Effector CD4-positive, alpha-beta T cell (primary cell): ENCODE results near the gene KLC3.
"Not testable (repeated sequence)": the region's sequence is repeated elsewhere in the genome, so short reads cannot be mapped to it uniquely, and the experiment has no call there.

ENCODE experiments used
- DNase-seq: peaks from one replicate; pipeline ENCODE4 v3.0.0-alpha.2; 2020

Gene KLC3

DNA sequence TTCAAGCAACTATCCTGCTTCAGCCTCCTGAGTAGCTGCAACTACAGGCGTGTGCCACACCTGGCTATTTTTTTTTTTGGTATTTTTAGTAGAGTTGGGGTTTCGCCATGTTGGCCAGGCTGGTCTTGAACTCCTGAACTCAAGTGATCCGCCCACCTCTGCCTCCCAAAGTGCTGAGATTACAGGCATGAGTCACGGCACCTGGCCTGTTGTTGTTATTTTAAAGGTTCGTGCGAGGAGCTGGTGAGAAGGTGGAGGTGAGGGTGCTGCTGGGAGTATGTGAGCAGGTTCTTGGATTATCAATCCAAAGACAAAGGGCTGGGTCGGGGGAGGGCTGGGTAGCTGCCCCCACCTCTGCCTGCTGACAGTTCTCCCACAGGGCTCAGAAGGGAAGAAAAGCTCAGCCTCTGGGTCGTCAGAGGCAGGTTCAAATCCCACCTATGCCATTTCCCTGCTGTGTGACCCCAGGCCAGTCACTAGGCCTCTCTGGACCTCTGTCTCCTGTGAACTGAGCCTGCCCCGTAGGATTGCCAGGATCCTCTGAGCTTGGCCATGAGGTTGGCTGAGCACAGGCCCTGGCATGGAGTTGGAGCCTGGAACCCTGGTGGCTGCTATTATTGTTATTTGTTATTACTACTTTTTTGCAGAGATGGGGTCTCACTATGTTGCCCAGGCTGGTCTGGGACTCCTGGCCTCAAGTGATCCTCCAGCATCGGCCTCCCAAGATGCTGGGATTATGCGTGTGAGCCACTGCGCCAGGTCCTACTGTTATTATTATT lies 19.4 kb upstream of the KLC3 start:
- no peak for DNase-seq

DNA sequence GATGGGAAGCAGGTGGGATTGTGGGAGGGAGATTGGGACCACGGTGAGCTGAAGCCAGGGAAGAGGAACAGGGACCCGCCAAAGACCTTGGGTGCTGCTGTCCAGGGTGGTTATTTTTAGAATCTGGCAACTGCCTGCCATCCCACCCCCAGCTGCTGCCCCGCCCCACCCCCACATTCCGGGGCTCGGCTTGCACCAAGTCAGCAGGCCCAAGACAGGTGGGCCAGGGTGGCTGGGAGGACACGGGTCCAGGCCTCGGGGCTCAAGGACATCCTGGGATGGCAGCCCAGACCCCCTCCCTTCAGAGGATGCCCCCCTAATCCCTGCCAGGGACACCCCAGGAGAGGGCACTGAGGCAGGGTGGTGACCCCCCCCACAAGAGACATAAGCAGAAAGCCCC lies 18.7 kb upstream of the KLC3 start:
- no peak for DNase-seq

DNA sequence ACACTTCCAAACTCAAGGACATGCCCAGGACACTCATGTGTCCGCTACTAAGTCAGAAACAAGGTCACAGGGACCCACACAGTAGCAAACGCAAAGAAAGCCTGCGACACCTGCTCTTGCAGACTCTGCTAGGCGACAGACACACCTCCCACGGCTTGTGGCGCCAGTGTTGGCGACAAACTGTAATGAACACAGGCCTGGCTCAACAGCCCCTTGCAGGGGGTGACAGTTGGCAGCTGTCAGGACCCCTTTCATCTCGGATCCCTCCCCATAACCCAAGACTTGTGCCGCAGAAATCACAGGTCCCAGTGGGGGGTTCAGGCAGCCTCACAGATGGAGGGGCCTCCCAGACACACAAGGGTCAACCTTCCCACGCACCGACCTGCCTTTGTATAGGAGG lies 18.2 kb upstream of the KLC3 start:
- DNase-seq, result no peak

DNA sequence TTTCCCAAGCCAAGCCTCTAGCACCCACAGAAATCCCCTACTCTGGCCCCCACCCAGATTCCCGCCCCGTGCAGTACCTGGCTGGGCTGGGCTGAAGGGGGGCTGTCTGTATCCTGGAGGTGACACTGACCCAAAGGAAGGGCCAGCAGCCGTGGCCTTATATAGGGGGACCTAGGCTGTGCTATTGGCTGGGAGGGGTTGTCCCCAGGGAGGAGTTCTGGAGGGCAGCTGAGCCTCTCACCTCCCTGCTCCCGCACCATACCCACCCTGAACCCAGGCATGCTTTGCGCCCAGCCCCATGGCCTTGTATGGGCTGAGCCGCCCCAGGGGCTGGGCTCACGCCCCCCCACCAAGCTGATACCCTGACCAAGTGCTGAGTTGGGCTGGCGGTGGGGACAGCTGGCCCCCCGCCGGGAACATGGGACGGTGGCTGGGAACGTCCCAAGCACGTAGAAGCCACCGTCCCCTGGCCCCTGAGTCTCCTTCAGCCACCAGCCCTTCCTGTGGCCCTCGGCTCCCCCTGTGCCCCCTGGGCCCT lies 17.7 kb upstream of the KLC3 start, which contains the start of gene CKM:
TSS of gene CKM (minus strand) at position 132 of the 538 bp plus-strand sequence. CDS start 3,162 bp downstream, outside the sequence.
- DNase-seq, result no peak

DNA sequence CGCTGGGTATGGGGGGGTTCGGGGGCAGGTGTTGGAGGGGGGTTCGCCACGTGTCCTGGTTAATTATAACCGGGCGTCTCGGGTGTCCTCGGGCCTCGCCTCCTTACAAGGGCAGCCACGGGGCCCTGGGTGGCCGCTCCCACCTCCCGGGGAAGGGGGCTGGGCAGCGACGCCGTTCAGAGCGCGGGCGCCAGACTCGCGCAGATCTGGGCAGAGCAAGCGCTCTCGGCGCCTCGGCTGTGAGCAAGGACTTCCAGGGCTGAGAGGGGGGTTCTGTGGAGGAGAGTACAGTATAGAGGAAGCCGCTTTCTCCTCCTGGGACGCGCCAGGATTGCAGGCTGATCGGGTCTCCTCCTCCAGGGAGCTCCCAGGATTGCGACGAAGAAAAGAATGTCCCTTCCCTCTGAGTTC lies 16.9 kb upstream of the KLC3 start:
- no peak for DNase-seq

DNA sequence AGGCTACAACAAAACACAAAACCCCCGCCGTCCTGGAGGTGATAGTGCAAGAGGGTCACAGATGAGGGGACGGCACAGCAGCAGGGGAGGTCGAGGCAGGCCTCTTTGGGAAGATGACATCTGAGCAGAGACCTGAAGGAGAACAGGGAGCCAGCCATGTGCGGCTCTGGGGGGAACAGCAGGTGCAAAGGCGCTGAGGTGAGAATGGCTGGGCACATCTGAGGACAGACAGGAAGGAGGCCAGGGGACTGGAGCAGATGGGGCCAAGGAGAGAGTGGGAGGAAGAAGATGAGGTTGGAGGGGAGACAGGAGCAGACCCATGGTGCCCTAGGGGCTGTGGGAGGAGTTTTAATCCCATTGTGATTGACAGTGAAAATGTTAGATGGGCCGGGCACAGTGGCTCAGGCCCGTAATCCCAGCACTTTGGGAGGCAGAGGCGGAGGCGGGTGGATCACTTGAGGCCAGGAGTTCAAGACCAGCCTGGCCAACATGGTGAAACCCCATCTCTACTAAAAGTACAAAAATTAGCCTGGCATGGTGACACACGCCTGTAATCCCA lies 16.1 kb upstream of the KLC3 start:
- DNase-seq, result no peak

DNA sequence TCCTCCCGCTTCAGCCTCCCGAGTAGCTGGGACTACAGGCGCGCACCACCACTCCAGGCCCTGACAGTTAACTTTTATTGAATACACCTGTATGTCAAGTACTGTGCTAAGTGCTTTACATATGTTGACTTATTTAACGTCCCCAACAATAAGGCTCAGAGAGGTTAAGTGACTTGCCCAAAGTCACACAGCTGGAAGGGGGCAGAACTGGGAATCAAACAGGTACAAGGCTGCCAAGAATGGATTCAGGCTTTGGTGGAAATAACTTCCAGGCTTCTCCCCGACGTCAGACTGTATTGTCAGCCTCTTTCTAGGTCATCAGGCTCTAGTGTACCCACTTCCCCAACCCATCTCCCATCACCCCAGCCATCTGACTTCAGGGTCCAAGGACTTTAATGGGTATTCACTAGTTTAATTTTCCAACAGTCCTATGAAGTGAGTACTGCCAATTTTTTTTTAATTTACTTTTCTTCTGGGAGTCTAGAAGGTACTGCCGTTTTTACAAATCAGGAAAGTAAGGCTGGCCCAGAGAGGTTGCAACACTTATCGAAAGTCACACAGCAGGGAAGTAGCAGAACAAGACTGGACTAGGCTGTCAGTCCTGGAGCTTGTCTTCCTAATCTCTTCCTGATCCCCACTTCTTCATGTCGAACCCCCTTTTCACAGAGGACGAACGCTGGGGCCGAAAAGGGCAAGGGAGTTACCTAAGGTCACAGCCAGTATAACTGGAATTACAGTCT lies 13.0 kb upstream of the KLC3 start:
- DNase-seq, result no peak

DNA sequence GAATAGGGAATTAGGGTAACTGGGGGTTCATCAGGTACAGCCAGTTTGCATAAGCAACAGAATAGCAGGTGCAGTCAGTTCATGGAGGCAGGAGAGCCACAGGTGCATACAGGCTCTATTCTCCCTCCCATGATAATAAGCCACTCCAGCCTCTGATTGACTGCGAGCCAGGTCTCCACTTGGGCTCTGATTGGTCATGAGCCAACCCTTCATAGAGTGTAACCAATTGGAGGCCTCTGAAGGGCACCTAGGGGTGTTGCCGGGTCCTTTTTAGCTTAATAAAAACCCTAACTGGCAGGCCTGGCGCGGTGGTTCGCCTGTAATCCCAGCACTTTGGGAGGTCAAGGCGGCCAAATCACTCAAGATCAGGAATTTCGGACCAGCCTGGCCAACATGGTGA lies 9.1 kb upstream of the KLC3 start:
- DNase-seq, result no peak

DNA sequence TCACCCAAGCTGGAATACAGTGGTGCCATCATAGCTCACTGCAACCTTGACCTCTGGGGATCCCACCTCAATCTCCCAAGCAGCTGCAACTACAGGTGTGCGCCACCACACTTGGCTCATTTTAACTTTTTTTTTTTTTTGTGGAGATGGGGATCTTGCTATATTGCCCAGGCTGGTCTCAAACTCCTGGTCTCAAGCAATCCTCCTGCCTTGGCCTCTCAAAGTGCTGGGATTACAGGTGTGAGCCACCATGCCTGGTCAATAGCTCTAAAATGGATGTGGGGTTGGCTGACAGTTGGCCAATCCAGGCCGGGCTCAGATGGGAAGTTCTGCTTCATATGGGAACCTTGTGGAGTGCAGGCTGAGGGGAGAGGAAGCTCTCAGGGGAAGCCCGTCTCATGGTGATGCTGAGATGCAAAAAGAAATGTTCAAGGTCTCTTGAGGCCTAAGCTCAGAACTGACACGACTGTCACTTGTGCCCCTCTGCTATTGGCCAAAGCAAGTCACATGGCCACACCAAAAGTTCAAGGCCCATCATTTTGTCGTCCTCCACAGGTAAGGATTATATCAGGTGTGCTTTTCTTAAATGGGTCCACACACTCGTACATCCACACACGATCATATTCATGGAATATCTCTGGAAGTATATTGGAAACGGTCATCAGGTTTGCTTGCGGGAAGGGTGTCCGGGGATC lies 6.8 kb upstream of the KLC3 start:
- no peak for DNase-seq

DNA sequence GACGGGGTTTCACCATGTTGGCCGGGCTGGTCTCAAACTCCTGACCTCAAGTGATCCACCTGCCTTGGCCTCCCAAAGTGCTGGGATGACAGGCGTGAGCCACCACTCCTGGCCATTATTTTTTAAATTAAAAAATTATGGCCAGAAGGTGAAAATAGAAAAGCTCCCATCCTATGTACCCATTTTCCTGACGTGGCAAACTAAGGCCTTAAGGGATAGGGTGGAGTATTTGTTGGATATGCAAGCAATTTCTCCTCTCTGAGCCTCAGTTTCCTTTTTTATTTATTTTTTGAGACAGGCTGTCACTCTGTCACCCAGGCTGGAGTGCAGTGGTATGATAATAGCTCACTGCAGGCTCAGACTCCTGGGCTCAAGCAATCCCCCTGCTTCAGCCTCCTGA lies 5.7 kb upstream of the KLC3 start:
- DNase-seq, result not testable (repeated sequence)

DNA sequence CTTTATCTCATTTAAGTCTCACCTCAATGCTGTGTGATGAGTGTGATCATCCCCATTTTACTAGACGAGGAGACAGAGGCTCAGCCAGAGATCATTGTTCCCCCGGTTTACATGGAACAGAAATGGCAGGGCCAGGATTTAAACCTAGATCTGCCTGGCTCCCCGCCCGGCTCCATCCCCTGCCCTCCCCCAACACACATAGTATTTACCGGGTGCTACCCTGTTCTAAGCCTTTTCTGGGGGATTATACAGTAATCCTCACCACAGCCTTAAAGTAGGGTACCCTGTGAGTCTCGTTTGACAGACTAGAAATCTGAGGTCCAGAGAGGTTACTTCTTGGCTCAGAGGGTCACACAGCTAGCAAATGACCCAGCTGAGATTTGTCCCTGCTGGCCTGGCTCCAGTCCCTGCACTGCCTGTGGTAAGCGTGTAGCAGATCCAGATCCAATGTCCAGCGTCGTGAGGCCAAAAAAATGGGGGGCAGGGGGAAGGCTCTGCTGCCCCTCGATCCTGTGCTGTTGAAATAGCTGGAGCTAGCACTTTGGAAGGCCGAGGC lies 3.8 kb upstream of the KLC3 start:
- DNase-seq, result no peak

DNA sequence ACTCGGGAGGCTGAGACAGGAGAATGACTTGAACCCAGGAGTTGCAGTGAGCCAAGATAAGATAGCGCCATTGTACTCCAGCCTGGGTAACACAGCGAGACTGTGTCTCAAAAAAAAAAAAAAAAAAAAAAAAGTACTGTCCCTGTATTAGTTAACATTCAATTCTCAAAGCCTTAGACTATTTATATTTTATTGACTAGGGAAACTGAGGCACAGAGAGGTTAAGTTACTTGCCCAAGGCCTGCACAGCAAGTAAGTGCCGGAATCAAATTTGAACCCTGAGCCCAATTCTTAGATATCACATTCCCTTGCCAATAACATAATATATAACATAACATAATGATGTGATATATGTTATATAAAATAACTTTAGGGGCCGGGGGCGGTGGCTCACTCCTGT lies 921 bp upstream of the KLC3 start:
- no peak for DNase-seq

DNA sequence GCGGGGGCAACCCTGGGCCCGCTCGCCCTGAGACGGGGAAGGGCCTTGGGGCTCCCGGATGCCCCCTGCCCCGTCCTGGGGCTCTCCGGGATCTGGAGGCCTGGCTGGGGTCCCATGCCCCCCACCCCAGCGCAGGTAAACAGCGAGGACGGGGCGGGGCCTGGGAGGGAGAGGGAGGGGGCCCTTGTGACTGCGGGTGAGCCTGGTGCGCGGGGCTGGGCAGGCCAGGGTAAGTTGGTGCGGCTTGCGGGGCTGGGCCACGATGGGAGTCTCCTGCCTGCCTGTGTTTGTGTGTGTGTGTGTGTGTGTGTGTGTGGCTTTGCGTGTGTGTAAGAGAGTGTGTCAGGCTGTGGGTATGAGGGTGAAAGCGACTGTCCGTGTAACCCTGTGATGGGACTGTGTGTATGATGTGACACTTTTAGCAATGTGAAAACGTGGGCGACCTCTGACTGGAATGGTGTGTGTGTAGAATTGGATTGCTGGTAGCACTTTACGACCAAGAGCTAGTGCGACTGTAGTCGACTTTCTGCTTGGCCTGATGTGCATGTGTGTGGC lies 426 bp downstream of the KLC3 start:
- DNase-seq, result no peak

DNA sequence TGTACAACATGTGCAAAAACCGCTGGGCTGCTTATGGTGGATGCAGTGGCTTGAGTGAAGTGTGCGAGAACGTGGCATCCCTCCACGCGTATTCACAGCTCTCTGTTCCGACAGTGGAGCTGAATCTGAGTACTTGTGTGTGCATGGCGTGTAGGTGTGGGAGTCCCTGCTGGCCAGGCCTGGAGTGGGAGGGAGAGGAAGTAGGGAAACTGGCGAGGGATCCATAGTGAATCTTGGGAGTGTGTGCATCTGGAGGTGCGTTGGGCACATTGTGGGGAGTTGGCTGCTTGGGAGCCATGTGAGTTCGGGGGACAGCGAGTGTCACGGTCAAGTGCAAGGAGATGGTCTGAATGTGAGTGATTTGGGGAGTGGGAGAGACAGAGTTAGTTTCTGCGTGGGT lies 2.4 kb downstream of the KLC3 start:
- no peak for DNase-seq

DNA sequence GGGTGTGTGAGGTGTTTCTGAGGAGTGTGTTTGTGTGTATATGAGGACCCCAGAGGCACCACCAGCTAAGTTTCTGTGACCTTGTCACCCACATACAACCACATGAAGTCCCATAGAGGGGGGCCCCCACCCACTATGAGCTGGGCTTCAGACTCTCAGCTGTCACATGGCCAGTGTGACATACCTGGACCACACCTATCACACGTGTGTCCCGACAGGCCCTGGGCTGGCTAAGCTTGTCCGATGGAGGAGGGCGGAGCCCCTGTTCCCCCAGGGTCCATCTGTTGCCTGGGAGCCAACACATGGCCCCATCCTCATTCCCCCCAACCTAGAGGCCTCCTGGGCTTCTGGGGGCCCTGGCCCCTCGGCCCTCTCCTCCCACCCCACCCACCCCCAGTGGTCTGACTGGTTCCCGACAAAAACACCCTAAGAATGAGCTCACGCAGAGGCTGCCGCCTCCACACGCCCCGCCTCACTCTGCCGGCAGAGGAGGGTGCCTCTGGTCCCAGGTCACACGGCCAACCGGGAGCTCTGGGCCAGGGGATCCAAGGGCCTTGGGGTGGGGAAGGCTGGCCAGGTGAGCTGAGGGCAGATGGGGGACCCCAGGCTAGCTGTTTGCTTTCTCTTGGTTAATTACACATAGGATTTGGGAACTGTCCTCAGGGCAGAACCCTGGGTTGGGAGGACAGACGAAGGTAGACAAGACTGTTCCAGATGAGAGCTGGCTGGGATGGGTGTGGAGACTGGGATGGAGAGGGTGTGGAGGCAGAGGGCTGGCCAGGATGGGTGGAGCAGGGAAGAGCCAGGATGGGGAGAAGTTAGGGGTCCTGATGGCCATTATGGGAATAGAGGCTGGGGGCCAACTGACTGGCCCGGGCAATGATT lies 4.3 kb downstream of the KLC3 start:
- no peak for DNase-seq

DNA sequence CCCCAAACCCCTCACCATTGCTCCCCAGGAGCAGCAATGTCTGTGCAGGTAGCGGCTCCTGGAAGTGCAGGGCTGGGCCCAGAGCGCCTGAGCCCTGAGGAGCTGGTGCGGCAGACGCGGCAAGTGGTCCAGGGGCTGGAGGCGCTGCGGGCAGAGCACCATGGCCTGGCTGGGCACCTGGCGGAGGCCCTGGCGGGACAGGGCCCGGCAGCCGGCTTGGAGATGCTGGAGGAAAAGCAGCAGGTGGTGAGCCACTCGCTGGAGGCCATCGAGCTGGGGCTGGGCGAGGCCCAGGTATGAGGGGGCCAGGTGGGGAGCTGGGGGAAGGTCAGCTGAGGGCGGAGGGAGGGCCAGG lies 4.9 kb downstream of the KLC3 start:
- DNase-seq, result no peak

DNA sequence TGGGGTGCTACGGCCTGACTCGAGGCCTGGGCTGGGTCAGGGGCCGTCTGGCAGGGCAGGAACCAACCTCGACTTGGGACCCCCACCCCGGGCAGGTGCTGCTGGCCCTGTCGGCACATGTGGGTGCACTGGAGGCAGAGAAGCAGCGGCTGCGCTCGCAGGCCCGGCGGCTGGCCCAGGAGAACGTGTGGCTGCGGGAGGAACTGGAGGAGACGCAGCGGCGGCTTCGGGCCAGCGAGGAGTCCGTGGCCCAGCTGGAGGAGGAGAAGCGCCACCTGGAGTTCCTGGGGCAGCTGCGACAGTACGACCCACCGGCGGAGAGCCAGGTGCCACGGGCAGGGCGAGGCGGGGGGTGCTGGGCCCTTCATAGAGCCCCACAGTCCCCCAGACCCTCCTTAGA lies 5.9 kb downstream of the KLC3 start:
- DNase-seq, result no peak

DNA sequence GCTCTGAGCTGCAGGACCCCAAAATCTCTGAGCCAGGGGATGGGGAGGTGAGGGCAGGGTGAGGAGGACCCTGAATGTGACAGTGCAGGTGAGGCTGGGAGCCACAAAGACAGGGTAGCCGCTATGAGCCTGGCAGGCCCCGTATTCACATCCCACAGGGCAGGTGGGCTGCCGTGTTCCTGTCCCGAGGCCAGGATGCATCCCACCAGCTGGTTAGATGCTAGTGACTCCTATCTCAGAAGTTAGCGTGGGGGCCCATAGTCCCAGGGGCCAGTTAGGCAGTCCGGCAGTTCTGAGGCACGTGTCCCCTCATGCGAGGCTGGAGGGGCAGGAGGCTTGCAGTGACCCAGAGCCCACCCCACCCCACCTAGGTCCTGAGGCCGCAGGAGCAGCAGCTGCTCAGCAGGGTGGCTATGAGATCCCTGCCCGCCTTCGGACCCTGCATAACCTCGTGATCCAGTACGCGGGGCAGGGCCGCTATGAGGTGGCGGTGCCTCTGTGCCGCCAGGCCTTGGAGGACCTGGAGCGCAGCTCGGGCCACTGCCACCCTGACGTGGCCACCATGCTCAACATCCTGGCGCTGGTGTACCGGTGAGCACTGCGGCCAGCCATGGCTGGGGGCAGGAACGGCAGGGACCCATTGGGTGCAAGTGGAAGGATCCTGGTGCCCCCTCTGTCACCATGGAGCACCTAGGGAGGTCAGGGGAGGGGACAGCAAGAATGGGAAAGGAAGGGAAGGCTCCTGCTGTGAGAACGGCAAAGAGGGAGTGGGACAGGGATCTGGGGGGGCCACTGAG lies 7.2 kb downstream of the KLC3 start:
- no peak for DNase-seq

DNA sequence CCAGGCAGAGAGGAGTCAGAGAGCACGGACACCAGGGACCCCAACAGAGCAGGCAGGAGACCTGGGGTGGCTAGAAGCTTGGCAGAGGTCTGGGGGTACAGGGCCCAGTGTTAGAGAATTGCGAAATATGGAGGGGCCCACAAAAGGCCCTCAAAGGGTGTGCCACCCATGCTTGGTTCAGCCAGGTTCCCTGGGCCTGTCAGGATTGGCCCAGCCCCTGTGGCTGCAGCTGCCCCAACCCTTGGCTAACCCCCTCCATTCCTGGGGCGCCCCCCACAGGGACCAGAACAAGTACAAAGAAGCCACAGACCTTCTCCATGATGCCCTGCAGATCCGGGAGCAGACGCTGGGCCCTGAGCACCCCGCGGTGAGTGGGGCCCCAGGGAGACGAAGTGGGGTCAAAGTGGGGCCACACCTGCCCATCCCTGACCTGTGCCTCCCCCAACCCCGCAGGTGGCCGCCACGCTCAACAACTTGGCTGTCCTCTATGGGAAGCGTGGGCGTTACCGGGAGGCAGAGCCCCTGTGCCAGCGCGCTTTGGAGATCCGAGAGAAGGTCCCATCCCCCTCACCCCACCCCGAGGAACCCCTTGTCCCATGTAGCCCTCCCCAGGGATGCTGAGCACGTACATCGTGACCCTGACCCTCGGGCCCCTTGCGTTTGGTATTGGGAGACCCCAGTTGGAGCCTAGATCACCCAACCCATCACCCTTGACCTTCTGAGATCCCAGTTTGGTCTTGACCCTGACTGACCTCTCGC lies 8.0 kb downstream of the KLC3 start:
- DNase-seq, result no peak

DNA sequence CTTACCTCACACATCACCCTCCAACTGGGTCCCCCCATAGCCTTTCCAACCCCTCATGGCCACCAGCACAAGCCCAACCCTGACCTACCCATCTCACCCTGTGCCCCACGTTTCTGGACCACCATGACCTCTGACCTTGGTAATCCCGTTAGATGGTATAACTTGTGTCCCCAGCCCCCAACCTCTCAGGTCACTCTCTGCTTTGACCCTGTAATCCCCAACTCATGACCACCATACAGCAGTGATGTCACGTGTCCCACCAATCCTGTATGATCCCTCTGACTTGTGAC lies 8.5 kb downstream of the KLC3 start:
- no peak for DNase-seq
